NCI-H82 treated with DMSO at 0.1 percent for 48 hours (cell line): ENCODE results near the gene FCMR.
A peak's percentile ranks its signal among the peaks of the same experiment; 100 is the strongest.
"Not testable (repeated sequence)": the region's sequence is repeated elsewhere in the genome, so short reads cannot be mapped to it uniquely, and the experiment has no call there.

ENCODE experiments used
- DNase-seq: peaks from one replicate; lab custom pipeline; 2025; ENCODE audit not compliant: unreplicated experiment; lab: John Stamatoyannopoulos, UW

The FCMR gene

DNA sequence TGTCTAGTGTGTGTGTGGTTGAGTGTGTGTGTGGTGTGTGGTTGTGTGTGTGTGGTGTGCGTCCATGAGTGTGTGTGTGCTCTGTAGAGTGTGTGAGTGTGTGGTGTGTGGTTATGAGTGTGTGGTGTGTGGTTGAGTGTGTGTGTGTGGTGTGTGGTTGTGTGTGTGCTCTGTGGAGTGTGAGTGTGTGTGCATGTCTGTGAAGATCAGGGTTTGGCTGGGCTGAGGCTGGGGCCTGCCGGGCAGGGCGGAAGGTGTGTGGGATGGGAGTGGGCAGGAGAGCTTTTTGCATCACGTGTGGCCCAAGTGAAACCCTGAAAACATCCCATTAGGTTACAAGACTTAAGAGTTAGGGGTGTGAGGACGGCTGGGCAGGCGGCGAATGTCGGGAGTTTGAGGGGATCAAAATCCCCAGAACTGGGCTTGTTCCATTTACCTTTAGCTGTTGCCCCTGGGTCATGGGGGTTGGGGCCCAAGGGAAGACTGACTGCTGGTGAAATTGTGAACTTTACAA lies 2.9 kb upstream of the FCMR start:
- no peak for DNase-seq

- DNase-seq: not testable (repeated sequence)
Measured at GRCh38 chr1:206923961-206924557, 2.3 kb upstream of the FCMR start.

DNA sequence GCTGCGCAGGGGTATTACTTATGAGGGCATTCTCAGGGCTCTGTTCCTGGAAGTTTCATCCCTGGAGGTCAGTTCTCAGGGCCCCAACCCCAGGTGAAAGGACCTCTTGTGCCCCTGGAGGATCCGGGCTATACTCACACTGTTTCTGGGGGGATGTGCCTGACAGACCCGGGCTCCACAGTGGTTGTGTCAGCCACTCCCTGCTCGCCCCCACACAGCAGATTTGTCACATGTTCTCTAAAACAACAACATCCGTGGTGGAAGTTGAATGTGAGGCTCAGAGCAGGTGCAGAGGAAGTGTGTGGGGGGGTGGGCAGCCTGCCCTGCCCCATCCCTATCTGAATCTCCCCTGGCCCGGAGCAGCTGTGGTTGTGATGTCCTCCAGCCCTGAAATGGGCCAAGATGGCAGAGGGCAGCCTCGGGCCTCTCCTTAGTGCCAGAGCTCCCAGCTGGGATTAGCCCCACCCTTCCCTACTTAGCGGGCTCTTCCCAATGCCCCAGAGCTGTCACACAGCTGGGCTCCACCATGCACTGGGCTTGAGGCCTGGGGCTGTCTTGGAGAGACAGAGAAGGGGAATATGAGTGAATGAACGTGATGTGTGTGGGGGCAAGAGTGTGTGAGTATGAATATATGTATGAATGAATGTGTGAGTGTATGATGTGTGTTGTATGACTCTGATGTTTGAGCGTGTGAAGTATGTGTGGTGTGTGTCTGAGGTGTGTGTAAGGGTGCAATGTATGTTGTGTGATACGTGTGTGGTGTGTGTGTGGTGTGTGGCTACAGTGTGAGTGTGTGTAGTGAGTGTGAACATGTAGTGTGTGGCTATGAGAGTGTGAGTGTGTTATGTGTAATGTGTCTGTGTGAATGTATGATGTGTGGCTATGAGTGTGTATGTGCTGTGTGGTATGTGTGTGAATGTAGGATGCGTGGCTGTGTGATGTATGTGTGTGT lies 1.5 kb upstream of the FCMR start:
- no peak for DNase-seq

DNA sequence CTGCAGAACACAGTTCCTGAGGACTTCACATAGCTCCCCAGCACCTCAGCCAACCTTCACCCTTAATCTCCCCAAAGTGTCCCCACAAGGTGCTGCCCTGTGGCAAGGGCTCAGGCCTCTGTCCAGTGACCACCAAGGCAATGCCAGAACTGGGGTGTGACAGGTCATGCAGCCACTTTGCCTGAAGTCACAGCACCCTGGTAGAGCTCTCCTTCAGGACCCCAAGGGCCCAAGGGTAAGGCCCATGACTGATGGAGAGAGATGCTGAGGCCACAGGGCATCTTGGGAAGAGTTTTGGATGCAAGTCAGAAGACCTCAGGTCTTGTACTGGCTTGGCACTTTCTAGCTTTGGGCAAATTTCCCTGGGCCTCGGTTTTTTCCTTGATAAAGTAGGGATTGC lies 783 bp upstream of the FCMR start:
- no peak for DNase-seq

DNA sequence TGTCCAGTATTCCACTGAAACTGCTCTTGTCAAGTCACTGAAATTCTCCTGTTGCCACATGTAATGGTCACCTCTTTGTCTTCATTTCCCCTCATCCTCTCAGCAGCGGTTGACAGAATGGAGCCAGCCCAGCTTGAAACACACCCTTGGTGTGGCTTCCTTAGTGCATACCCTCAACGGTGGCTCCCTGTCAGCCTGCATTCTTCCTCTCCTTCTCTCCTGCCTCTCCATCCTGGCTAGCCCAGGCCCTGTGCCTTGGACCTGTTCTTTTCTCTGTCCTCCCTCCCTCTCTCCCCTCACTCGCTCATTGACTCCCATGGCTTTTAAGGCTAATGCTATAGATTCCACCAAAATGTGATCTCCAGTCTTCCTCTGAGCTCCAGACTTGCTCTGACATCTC lies 3.7 kb downstream of the FCMR start:
- no peak for DNase-seq

DNA sequence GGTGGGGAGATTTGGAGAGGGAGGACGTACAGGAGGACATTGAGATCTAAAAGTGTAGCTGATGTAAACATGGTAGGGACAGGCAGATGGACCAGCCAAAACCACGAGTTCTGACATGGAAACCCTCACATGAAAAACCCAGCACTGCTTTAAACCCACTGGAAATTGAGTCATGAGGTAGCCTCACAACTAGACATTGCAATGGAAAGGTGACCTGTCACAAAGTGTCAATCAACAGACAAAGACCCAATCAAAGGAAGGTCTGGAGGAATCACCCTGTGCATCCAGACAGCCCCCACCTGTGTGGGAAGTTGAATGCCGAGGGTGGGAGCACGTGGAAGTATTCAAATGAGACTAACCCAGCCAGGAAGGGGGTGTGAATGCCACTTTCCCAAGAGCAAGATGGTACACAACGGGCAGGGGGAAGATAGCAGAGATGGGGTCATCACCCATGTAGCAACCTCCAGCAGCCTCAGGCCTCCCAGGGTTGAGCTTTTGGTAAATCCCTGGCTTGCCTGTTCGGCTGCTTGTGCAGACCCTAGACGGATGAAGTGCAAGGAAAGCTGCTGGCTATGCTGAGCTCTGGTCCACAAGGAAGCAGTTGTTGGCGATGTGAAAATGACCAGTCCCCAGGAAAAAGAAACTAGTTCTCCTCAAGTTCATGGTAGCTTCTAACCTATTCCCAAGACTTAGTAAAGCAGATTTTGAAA lies 5.6 kb downstream of the FCMR start:
- DNase-seq: no peak

- no peak for DNase-seq
Measured at GRCh38 chr1:206915030-206915735, 6.6 kb downstream of the FCMR start.

DNA sequence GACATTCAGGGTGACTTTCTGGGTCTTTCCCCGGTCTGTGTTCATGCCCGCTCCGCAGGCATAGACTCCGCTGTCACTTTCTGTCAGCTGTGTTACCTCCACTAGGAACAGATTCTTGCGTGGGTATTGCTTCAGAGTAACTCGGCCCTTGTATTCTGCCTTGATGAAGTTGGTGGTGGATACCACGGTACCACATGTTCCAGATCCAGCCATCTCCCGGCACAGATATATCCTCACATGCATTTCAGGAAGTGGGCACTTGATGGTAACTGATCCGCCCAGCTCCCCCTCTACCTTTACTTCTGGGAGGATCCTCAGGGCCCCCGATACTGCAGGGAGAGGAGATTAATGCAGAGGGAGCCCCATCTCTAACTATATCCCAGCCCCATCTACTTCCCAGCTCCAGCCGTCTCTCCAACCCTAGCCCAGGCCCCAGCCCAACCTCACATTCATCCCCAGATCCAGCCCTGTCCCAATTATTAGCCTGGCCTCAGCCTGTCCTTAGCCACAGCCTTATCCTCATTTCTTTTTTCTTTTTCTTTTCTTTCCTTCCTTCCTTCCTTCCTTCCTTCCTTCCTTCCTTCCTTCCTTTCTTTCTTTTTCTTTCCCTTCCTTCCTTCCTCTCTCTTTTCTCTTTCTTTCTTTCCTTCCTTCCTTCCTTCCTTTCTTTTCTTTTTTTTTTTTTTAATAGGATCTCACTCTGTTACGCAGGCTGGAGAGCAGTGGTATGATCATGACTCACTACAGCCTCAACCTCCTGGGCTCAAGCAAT lies 7.8 kb downstream of the FCMR start:
- DNase-seq: no peak

DNA sequence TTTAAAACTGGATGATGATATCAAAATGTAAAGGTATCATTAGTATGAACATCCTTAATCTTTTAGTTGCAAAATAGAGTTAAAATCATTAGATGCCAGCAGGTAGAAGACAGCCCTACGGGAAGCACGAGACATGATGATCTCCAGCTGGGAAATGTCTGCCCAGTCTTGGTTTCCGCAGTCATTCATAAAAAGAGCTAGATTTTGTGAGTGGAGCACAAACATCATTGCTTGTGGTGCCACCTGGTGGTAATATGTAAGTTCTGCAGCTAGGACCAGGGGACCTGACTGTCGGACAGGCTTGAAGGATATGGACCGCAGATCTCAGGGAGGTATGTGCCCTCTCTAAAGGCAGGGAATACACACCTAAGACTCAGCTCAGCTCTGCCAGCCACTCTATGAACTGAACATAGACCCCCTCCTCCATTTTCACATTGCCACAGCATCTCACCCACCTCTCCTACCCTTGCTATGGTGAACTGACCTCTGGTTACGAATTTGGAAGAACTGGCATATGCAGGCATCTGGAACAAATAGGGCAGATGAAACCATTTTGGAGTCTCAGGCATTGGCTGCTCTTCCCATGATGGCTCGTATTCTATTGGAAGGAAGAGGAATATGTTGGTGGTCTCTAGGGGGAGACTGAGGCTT lies 9.2 kb downstream of the FCMR start:
- DNase-seq: peak; percentile 47

DNA sequence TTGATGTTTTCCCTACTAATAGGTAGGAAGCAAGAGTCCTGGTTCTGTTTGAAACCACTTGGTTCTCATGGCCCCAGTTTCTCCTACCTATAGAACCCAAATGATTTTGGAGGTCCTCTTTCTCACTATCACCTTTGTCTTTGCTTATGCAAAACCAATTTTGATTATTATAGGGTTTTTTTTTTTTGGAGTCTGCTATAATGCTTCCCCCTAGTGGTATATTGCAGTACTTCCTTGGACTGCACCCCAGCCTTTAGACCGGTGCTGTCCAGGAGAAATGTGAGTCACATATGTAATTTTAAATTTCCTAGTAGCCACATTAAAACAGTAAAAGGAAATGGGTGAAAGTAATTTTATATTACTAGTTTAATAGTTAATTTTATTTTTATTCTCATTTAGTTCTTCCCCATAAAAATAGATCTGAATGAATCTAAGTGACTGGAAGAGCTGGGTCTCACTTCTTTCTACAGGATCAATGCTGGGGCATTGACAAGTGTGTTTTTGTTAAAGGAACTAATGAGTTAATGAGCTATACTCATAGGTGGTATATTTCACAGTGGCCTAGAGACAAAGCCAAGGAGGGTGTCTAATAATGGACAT lies 10.6 kb downstream of the FCMR start:
- peak; percentile 23 for DNase-seq

- DNase-seq: no peak
Measured at GRCh38 chr1:206909883-206910318, 11.8 kb downstream of the FCMR start.

- no peak for DNase-seq
Measured at GRCh38 chr1:206909161-206909882, 12.4 kb downstream of the FCMR start.

GRCh38 chr1:206908038-206908437 lies 13.7 kb downstream of the FCMR start:
- DNase-seq: no peak

GRCh38 chr1:206907304-206907991 lies 14.3 kb downstream of the FCMR start:
- peak; percentile 14 for DNase-seq

DNA sequence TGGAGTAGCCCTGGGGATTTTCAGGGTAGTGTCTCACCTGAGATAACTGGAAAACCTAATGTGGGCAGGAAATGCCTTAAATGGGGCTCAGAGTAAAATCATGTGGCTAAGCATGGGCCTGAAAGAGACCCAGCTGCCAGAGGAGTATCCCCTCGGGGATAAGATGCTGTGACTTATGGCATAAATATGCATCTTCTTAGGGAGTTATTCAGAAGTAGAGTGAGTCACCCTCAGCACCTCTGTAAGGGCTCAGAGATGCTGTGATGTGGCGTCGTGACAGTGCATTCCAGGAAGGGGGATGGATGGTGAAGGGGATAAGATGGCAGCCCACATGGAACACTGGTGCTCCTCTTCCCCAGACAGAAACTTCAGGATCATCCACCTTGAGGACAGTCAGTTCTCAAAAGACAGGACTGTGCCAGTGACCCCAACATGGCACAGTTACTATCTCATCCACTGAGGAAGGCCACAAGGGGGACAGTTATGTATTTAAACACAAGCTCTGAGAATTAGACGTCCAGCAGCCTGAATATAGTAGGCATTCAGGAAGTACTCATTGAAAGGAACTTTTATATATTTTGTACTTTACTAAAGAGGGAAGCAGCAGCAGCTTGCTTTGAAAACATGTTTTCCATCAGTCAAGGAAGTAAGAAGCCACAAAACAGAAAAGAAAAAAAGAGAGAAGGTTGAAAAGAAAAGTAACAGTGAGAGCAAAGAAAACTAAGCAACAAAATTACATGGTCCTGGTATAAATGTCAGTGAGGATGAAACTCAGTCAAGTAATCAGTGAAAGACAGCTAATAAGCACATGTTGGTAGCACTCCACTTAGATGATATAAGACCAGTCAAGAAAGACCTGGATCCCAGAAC lies 16.2 kb downstream of the FCMR start:
- no peak for DNase-seq

- DNase-seq: no peak
Measured at GRCh38 chr1:206904423-206905142, 17.2 kb downstream of the FCMR start.
